ENCODE measurements around the gene HELLS. TPM values are rescaled to one million over a fixed set of nuclear protein-coding genes. Genes with fewer than 3 reads are reported as not detected.

Gene HELLS
- total RNA-seq, 1 experiment from 2014 or later: 181 TPM

DNA sequence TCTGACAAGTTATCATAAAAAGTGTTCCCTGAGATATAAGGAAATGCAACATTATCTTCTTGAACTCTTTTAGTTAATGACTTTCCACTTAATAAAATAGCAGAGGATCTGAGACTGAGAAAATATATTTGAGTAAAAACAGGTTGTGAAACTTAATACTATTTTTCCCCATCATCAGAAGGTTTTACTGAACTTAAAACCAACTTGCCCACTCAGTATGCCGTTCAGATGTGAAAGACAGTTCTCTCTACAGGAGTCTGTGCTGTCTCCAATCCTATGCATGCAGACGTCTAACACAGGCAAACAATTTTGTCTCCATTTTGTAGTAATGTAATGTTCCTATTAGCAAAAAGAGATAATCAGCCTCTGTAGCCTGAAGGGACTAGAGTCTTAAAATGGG is 99.7 kb downstream of the HELLS start:
- Histone ChIP-seq H3K9me3 (ENCODE audit: low read depth, low read length, poor library complexity, severe bottlenecking) (no peaks in the 10 kb centered on the region), H3K4me3 (ENCODE audit: low read depth, low read length, poor library complexity, severe bottlenecking) (no peak overlapping the region), H3K4me1 (ENCODE audit: insufficient read depth, low read length, poor library complexity, severe bottlenecking) (no peaks in the 10 kb centered on the region), H3K27ac (ENCODE audit: low read depth, low read length, poor library complexity, severe bottlenecking) (no peak overlapping the region), H3K27me3 (replicated peaks; ENCODE audit: insufficient read depth, low read depth, low read length, poor library complexity) (no peaks in the 10 kb centered on the region), H3K36me3 (ENCODE audit: insufficient read depth, low read length, poor library complexity, severe bottlenecking) (no peaks in the 10 kb centered on the region)
- no TSS peak for BruUV-seq (replicated peaks)
- ChIA-PET POLR2A (ENCODE audit: low non-redundant PET) (no interaction called here), CTCF (no interaction called here)
- TF ChIP-seq EZH2 (IDR thresholded peaks at IDR 0.05; ENCODE audit: borderline replicate concordance, low read depth, low read length, poor library complexity, severe bottlenecking): no peak
- TF ChIP-seq, protein P1, sequence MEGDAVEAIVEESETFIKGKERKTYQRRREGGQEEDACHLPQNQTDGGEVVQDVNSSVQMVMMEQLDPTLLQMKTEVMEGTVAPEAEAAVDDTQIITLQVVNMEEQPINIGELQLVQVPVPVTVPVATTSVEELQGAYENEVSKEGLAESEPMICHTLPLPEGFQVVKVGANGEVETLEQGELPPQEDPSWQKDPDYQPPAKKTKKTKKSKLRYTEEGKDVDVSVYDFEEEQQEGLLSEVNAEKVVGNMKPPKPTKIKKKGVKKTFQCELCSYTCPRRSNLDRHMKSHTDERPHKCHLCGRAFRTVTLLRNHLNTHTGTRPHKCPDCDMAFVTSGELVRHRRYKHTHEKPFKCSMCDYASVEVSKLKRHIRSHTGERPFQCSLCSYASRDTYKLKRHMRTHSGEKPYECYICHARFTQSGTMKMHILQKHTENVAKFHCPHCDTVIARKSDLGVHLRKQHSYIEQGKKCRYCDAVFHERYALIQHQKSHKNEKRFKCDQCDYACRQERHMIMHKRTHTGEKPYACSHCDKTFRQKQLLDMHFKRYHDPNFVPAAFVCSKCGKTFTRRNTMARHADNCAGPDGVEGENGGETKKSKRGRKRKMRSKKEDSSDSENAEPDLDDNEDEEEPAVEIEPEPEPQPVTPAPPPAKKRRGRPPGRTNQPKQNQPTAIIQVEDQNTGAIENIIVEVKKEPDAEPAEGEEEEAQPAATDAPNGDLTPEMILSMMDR (conservative IDR thresholded peaks at IDR 0.05; ENCODE audit: low read depth, low read length): no peak
- intact Hi-C loops (cut with micrococcal nuclease; ENCODE audit: unreplicated experiment): no loop called here
- DNase-seq (ENCODE audit: low spot score): no peak

Other genes with a start within 250 kb of the HELLS start
- 36.8 and 48.6 TPM in 2 replicates for gene NOC3L, start 182.8 kb upstream of the HELLS start, total RNA-seq (2021)
- 1.6 TPM in 2 replicates for gene TBC1D12, start 143.2 kb upstream of the HELLS start, total RNA-seq (2021)
- not detected in 2 replicates for gene CYP2C18, start 137.9 kb downstream of the HELLS start, total RNA-seq (2021)
- gene CYP2C19, start 216.9 kb downstream of the HELLS start, total RNA-seq (2021): 0.17 TPM in 1 of 2 replicates, not detected in the other